Measurements from ENCODE around the gene CDH13. TPM values are rescaled to one million over a fixed set of nuclear protein-coding genes. Genes with fewer than 3 reads are reported as not detected.

Gene CDH13
- total RNA-seq, 2 experiments from 2014 or later = not detected

- Histone ChIP-seq H3K9me3 (ENCODE audit: low read length) (no peaks in the 10 kb centered on the region), H3K9me2 (ENCODE audit: insufficient read depth, low read length) (no peaks in the 10 kb centered on the region), H3K4me2 (ENCODE audit: low read length) (no peak overlapping the region), H2AFZ (ENCODE audit: low read length) (no peak overlapping the region), H3K79me2 (ENCODE audit: insufficient read depth, low read depth, low read length) (no peaks in the 10 kb centered on the region), H3K36me3 (ENCODE audit: insufficient read depth, low read length) (no peaks in the 10 kb centered on the region), H4K20me1 (ENCODE audit: insufficient read depth, low read length) (no peaks in the 10 kb centered on the region), H3K4me3 (ENCODE audit: low read depth, low read length, poor library complexity, severe bottlenecking) (no peak overlapping the region), H3K4me1 (ENCODE audit: insufficient read depth, low read length, poor library complexity, severe bottlenecking) (no peaks in the 10 kb centered on the region), H3K27ac (ENCODE audit: low read depth, low read length, poor library complexity, severe bottlenecking) (no peak overlapping the region)
- no TSS peak for BruUV-seq (replicated peaks)
- TF ChIP-seq CTCF (conservative IDR thresholded peaks at IDR 0.05; ENCODE audit: low read length) (no peak), EZH2phosphoT487 (IDR thresholded peaks at IDR 0.05; ENCODE audit: borderline replicate concordance, low read depth, low read length) (no peak)
- no peak for DNase-seq (ENCODE audit: low spot score)
- intact Hi-C loops (cut with micrococcal nuclease; ENCODE audit: unreplicated experiment) = no loop called here
- POLR2A ChIA-PET = interaction anchor here (0.7 kb wide), 1 partner anchor 299 kb away, joined by 4 read pairs; no protein-coding TSS in a partner anchor
- CTCF ChIA-PET (ENCODE audit: unreplicated experiment) = no interaction called here
These were observed 886.4 kb downstream of the CDH13 start for GRCh38 chr16:83513008-83513755.

DNA sequence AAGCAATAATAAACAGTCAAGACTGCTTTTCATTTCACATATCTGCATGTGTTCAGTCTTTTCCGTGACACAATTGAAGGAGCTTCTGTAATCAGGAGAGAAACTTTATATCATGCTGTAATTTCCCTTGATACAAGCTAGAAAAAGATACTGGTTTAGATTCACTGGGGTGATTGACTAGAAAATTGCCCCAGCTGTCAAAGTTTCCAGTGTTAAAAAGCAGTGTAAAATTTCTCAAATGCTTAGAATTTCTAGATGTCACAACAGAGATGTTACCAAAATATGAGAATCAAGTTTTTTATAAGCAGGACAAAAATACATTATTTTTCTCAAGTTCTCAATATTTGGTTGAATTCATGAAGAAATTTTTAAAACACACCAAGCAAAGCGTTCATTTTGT is 888.6 kb downstream of the CDH13 start:
- Histone ChIP-seq H3K4me2 (ENCODE audit: low read length) (no peak overlapping the region), H3K9me3 (ENCODE audit: low read length) (no peaks in the 10 kb centered on the region), H2AFZ (ENCODE audit: low read length) (no peak overlapping the region), H3K4me1 (ENCODE audit: insufficient read depth, low read length, poor library complexity, severe bottlenecking) (no peaks in the 10 kb centered on the region), H3K27ac (ENCODE audit: low read depth, low read length, poor library complexity, severe bottlenecking) (no peak overlapping the region), H3K9me2 (ENCODE audit: insufficient read depth, low read length) (no peaks in the 10 kb centered on the region), H3K36me3 (ENCODE audit: insufficient read depth, low read length) (no peaks in the 10 kb centered on the region), H3K79me2 (ENCODE audit: insufficient read depth, low read depth, low read length) (no peaks in the 10 kb centered on the region), H3K4me3 (ENCODE audit: low read depth, low read length, poor library complexity, severe bottlenecking) (no peak overlapping the region), H4K20me1 (ENCODE audit: insufficient read depth, low read length) (no peaks in the 10 kb centered on the region)
- intact Hi-C loops (cut with micrococcal nuclease; ENCODE audit: unreplicated experiment) = no loop called here
- no TSS peak for BruUV-seq (replicated peaks)
- CTCF ChIA-PET (ENCODE audit: unreplicated experiment) = no interaction called here
- POLR2A ChIA-PET = interaction anchor here (0.8 kb wide), 1 partner anchor 8 kb away, joined by 3 read pairs; no protein-coding TSS in a partner anchor
- DNase-seq (ENCODE audit: low spot score) = no peak
- no peak for TF ChIP-seq CTCF (conservative IDR thresholded peaks at IDR 0.05; ENCODE audit: low read length)
- TF ChIP-seq EZH2phosphoT487 (IDR thresholded peaks at IDR 0.05; ENCODE audit: borderline replicate concordance, low read depth, low read length) = no peak

- no peaks in the 10 kb centered on the region for H3K9me3 ChIP-seq (ENCODE audit: low read length)
- no peaks in the 10 kb centered on the region for H4K20me1 ChIP-seq (ENCODE audit: insufficient read depth, low read length)
- no peak overlapping the region for H3K4me3 ChIP-seq (ENCODE audit: low read depth, low read length, poor library complexity, severe bottlenecking)
- no peaks in the 10 kb centered on the region for H3K36me3 ChIP-seq (ENCODE audit: insufficient read depth, low read length)
- no peak for TF ChIP-seq CTCF (conservative IDR thresholded peaks at IDR 0.05; ENCODE audit: low read length)
- no peak for TF ChIP-seq EZH2phosphoT487 (IDR thresholded peaks at IDR 0.05; ENCODE audit: borderline replicate concordance, low read depth, low read length)
- DNase-seq (ENCODE audit: low spot score) = no peak
- H3K79me2 ChIP-seq (ENCODE audit: insufficient read depth, low read depth, low read length) = no peaks in the 10 kb centered on the region
- ChIA-PET CTCF (ENCODE audit: unreplicated experiment) (no interaction called here), POLR2A (no interaction called here)
- intact Hi-C loops (cut with micrococcal nuclease; ENCODE audit: unreplicated experiment) = no loop called here
- H2AFZ ChIP-seq (ENCODE audit: low read length) = no peak overlapping the region
- no peaks in the 10 kb centered on the region for H3K9me2 ChIP-seq (ENCODE audit: insufficient read depth, low read length)
- H3K4me2 ChIP-seq (ENCODE audit: low read length) = no peak overlapping the region
- no TSS peak for BruUV-seq (replicated peaks)
- H3K4me1 ChIP-seq (ENCODE audit: insufficient read depth, low read length, poor library complexity, severe bottlenecking) = no peaks in the 10 kb centered on the region
- no peak overlapping the region for H3K27ac ChIP-seq (ENCODE audit: low read depth, low read length, poor library complexity, severe bottlenecking)
These were observed 890.2 kb downstream of the CDH13 start for GRCh38 chr16:83516931-83517330.

Measured in OCI-LY7 (cell line).